Activated B cell treated with CpG ODN at 0.5 μM for 24 hours (primary cell): Measurements from ENCODE around the gene DTD1. TPM values are rescaled to one million over a fixed set of nuclear protein-coding genes. Genes with fewer than 3 reads are reported as not detected.
"Not testable (repeated sequence)": the region's sequence is repeated elsewhere in the genome, so short reads cannot be mapped to it uniquely, and the experiment has no call there.

Source experiments
- ATAC-seq: fragments of 200-7000 bp; cut with Tn5 transposase; one replicate; pipeline ENCODE4 v1.10.0; 2021; ENCODE audit warnings: low read depth, mild to moderate bottlenecking, moderate library complexity
- CTCF ChIA-PET: fragments of 350-600 bp; sonication (Branson Sonifier 250); formaldehyde crosslinking; loops from one replicate; lab custom pipeline; 2021; ENCODE audit warnings: antibody characterized with exemption; lab: Charles Lee
- POLR2A ChIA-PET: fragments of 350-600 bp; sonication (Branson Sonifier 250); formaldehyde crosslinking; loops from one replicate; lab custom pipeline; 2021; ENCODE audit warnings: antibody characterized with exemption; lab: Charles Lee
- DNase-seq: peaks from one replicate; pipeline ENCODE4 v3.0.0; 2022
- H3K27ac Mint-ChIP-seq: one replicate; pipeline ENCODE4 v1.8.0; 2020; ENCODE audit warnings: mixed read lengths
- H3K27me3 Mint-ChIP-seq: one replicate; pipeline ENCODE4 v1.8.0; 2021; ENCODE audit warnings: mixed read lengths
- H3K36me3 Mint-ChIP-seq: one replicate; pipeline ENCODE4 v1.8.0; 2021; ENCODE audit warnings: low read depth, mixed read lengths
- H3K4me1 Mint-ChIP-seq: one replicate; pipeline ENCODE4 v1.8.0; 2021; ENCODE audit warnings: mixed read lengths
- H3K4me3 Mint-ChIP-seq: one replicate; pipeline ENCODE4 v1.8.0; 2020; ENCODE audit warnings: mild to moderate bottlenecking, mixed read lengths
- H3K9me3 Mint-ChIP-seq: one replicate; pipeline ENCODE4 v1.8.0; 2020; ENCODE audit warnings: mixed read lengths
- intact Hi-C: fragments of 100-400 bp; cut with micrococcal nuclease; formaldehyde crosslinking; loops from one replicate; pipeline ENCODE4 v1.15.1; 2024
- total RNA-seq: library from RNA; stranded (reverse); gene quantifications from 2 replicates; pipeline ENCODE4 v1.2.3, GENCODE V29; 2022
- TF ChIP-seq, protein P1 (sequence below): fragments of 200-600 bp; IDR thresholded peaks from one replicate; pipeline ENCODE4 v1.8.0; 2022; ENCODE audit warnings: antibody characterized with exemption, mild to moderate bottlenecking

The DTD1 gene
- total RNA-seq, 1 donor from 2014 or later = 27.5 TPM

DNA sequence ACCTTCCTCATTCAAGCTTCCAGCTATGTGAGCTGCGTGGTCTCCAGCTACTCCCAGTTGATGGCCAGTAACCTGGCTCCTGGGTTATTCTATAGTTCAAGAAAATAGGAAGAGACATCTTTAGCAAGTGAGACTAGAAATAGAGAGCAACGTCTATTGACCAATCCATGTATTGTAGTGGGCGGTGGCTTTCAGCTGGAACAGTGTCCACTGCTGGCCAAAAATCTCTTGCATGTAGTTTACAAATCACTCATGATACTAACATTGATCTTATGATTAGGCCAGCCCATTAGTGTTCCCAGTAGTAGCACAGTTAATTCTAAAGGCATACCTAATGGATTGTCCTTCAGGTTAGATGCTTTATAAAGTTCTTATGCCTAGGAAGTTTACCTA, 166.8 kb downstream of the DTD1 start:
- Mint-ChIP-seq H3K27ac (no peak overlapping the region), H3K4me3 (no peak overlapping the region), H3K36me3 (peaks cover 1% of the 10 kb centered on the region), H3K4me1 (peaks cover 11% of the 10 kb centered on the region), H3K27me3 (no peaks in the 10 kb centered on the region), H3K9me3 (no peaks in the 10 kb centered on the region)
- POLR2A ChIA-PET = no interaction called here
- intact Hi-C loops = no loop called here
- ATAC-seq = no peak
- no peak for DNase-seq
- TF ChIP-seq, protein P1, sequence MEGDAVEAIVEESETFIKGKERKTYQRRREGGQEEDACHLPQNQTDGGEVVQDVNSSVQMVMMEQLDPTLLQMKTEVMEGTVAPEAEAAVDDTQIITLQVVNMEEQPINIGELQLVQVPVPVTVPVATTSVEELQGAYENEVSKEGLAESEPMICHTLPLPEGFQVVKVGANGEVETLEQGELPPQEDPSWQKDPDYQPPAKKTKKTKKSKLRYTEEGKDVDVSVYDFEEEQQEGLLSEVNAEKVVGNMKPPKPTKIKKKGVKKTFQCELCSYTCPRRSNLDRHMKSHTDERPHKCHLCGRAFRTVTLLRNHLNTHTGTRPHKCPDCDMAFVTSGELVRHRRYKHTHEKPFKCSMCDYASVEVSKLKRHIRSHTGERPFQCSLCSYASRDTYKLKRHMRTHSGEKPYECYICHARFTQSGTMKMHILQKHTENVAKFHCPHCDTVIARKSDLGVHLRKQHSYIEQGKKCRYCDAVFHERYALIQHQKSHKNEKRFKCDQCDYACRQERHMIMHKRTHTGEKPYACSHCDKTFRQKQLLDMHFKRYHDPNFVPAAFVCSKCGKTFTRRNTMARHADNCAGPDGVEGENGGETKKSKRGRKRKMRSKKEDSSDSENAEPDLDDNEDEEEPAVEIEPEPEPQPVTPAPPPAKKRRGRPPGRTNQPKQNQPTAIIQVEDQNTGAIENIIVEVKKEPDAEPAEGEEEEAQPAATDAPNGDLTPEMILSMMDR = no peak
- CTCF ChIA-PET = no interaction called here

GRCh38 chr20:18760852-18761251, 173.0 kb downstream of the DTD1 start:
- ATAC-seq, H3K27ac Mint-ChIP-seq, CTCF ChIA-PET, DNase-seq, H3K4me3 Mint-ChIP-seq, POLR2A ChIA-PET, H3K4me1 Mint-ChIP-seq, H3K9me3 Mint-ChIP-seq, H3K27me3 Mint-ChIP-seq, intact Hi-C loops: not testable (repeated sequence)
- H3K36me3 Mint-ChIP-seq = peaks cover 13% of the 10 kb centered on the region

DNA sequence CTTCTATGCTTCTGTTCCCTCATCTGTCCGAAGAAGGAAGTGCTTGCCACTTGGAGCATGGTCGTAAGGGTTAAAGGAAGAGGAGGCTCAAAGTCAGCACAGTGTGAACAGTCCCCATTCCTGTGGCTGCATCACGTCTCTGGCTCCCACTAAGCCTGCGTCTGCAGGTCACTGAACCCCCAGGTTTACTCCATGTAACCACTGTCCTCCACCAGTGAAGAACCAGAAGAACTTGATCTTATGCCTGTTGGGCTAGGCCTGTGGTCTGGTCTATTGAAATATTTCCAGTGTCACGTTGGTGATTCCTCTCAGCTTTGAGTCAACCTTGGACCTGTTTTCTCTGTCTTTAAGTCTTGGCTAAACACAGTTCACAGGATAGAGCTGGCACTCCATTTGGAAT, 179.8 kb downstream of the DTD1 start:
- ATAC-seq (no peak), DNase-seq (no peak)
- TF ChIP-seq, protein P1 = no peak
- CTCF ChIA-PET = no interaction called here
- intact Hi-C loops = no loop called here
- Mint-ChIP-seq H3K4me1 (no peaks in the 10 kb centered on the region), H3K4me3 (no peak overlapping the region), H3K36me3 (peaks cover 13% of the 10 kb centered on the region), H3K9me3 (no peaks in the 10 kb centered on the region), H3K27ac (no peak overlapping the region), H3K27me3 (no peaks in the 10 kb centered on the region)
- POLR2A ChIA-PET = no interaction called here

GRCh38 chr20:18773566-18773965, 185.7 kb downstream of the DTD1 start:
- ChIA-PET POLR2A (no interaction called here), CTCF (no interaction called here)
- no peak for ATAC-seq

GRCh38 chr20:18774207-18774606, 186.4 kb downstream of the DTD1 start:
- Mint-ChIP-seq H3K36me3 (no peaks in the 10 kb centered on the region), H3K4me3 (no peak overlapping the region), H3K9me3 (no peaks in the 10 kb centered on the region), H3K27me3 (peaks cover 4% of the 10 kb centered on the region), H3K27ac (no peak overlapping the region), H3K4me1 (no peaks in the 10 kb centered on the region)
- intact Hi-C loops = no loop called here
- DNase-seq (no peak), ATAC-seq (no peak)
- TF ChIP-seq, protein P1 = no peak
- ChIA-PET POLR2A (no interaction called here), CTCF (no interaction called here)

More at GRCh38 chr20:18773566-18773965, 185.7 kb downstream of the DTD1 start:
- Mint-ChIP-seq H3K27ac (no peak overlapping the region), H3K27me3 (peaks cover 4% of the 10 kb centered on the region), H3K4me3 (no peak overlapping the region), H3K9me3 (no peaks in the 10 kb centered on the region), H3K4me1 (no peaks in the 10 kb centered on the region), H3K36me3 (no peaks in the 10 kb centered on the region)
- intact Hi-C loops = no loop called here
- TF ChIP-seq, protein P1 = no peak
- no peak for DNase-seq

DNA sequence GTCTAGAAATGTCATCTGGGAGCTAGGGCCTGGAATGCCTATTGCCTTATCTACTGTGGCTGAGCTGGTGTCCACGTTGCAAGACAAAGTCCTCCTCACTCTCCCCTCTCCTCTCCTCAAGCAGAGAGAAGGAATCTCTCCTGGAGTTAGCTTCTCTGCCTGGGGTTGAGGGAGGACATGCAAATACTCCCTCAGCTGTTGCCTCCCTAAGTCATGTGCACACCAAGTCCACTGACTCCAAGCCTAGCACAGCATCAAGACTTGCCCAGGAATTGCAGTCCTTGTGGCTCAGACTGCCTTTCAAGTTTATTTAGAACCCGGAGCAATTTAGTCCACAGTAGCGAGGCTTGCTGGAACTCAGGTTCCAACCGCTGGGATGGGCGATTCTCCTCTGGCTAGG, 187.8 kb downstream of the DTD1 start:
- no peak for ATAC-seq
- TF ChIP-seq, protein P1 = no peak

More for the DNA sequence above, 187.8 kb downstream of the DTD1 start:
- H3K27ac Mint-ChIP-seq = no peak overlapping the region
- intact Hi-C loops = no loop called here
- DNase-seq = no peak
- H3K9me3 Mint-ChIP-seq = no peaks in the 10 kb centered on the region
- ChIA-PET CTCF (no interaction called here), POLR2A (no interaction called here)
- H3K27me3 Mint-ChIP-seq = peaks cover 4% of the 10 kb centered on the region
- no peaks in the 10 kb centered on the region for H3K4me1 Mint-ChIP-seq
- no peaks in the 10 kb centered on the region for H3K36me3 Mint-ChIP-seq
- H3K4me3 Mint-ChIP-seq = no peak overlapping the region
